Esophagus squamous epithelium (tissue), 4 donors: ENCODE data around the gene MINDY3.

Experiments used
- POLR2A ChIP-seq, 4 donors: fragments of 450-650 bp; IDR thresholded peaks; one replicate each; pipeline ENCODE4 v1.6.1; 2017; ENCODE audit warnings: antibody characterized with exemption in 4 of 4, mild to moderate bottlenecking in 4 of 4, moderate library complexity in 3 of 4
- TF ChIP-seq, protein P1 (sequence below), 6 experiments: fragments of 450-650 bp in 4 of 6; fragments of 200-600 bp in 2 of 6; sonication (generic) in 2 of 6; IDR thresholded peaks; one replicate each; pipeline ENCODE4 v1.5.1; 2016 to 2019; ENCODE audit warnings: antibody characterized with exemption in 6 of 6, mild to moderate bottlenecking in 4 of 6, moderate library complexity in 4 of 6

DNA sequence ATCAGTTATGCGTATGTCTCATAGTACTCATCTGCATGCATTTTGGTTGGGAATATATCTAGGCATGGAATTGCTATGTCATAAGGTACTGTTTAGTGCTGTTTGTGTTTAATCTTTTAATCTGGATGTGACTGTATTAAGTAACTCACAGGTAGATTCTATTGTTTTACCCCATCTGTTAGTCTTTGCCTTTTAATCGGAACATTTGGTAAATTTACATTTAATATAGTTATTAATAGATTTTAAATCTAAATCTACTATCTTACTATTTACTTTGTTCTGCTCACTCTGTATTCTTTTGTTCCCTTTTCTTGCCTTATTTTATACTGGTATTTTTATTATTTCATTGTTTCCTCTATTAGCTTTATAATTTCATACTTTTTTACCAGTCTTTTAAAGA lies 130.0 kb downstream of the MINDY3 start:
- TF ChIP-seq, protein P1, sequence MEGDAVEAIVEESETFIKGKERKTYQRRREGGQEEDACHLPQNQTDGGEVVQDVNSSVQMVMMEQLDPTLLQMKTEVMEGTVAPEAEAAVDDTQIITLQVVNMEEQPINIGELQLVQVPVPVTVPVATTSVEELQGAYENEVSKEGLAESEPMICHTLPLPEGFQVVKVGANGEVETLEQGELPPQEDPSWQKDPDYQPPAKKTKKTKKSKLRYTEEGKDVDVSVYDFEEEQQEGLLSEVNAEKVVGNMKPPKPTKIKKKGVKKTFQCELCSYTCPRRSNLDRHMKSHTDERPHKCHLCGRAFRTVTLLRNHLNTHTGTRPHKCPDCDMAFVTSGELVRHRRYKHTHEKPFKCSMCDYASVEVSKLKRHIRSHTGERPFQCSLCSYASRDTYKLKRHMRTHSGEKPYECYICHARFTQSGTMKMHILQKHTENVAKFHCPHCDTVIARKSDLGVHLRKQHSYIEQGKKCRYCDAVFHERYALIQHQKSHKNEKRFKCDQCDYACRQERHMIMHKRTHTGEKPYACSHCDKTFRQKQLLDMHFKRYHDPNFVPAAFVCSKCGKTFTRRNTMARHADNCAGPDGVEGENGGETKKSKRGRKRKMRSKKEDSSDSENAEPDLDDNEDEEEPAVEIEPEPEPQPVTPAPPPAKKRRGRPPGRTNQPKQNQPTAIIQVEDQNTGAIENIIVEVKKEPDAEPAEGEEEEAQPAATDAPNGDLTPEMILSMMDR (IDR thresholded peaks at IDR 0.05), result no peak
- TF ChIP-seq POLR2A (IDR thresholded peaks at IDR 0.05), result no peak
